WERI-Rb-1 (cell line): ENCODE measurements around the gene CCDC102B.

ENCODE experiments used
- DNase-seq: peaks from one replicate; pipeline ENCODE4 v3.0.0-alpha.2; 2020
- H3K27ac ChIP-seq: fragments of 250-450 bp; sonication (Bioruptor Pico); 2 replicates; pipeline ENCODE4 v1.5.1; 2020; ENCODE audit warnings: mild to moderate bottlenecking, moderate library complexity
- H3K27me3 ChIP-seq: fragments of 250-450 bp; sonication (Bioruptor Pico); 2 replicates; pipeline ENCODE4 v1.5.1; 2021; ENCODE audit warnings: mild to moderate bottlenecking, low read depth, moderate library complexity; ENCODE audit not compliant: insufficient read depth, severe bottlenecking
- H3K36me3 ChIP-seq: fragments of 250-450 bp; sonication (Bioruptor Pico); 2 replicates; pipeline ENCODE4 v1.5.1; 2020; ENCODE audit warnings: mild to moderate bottlenecking, moderate library complexity
- H3K4me3 ChIP-seq: 2 replicates; pipeline ENCODE4 v1.5.1; 2011; ENCODE audit warnings: low read depth, mild to moderate bottlenecking, control low read depth, low read length
- H3K9me3 ChIP-seq: fragments of 250-450 bp; sonication (Bioruptor Pico); 2 replicates; pipeline ENCODE4 v1.5.1; 2021; ENCODE audit warnings: mild to moderate bottlenecking, moderate library complexity; ENCODE audit not compliant: severe bottlenecking
- TF ChIP-seq, protein P1 (sequence below): IDR thresholded peaks from 2 replicates; pipeline ENCODE4 v1.5.1; 2011; ENCODE audit warnings: low read depth, mild to moderate bottlenecking, control low read depth, inconsistent platforms, low read length

CCDC102B gene

DNA sequence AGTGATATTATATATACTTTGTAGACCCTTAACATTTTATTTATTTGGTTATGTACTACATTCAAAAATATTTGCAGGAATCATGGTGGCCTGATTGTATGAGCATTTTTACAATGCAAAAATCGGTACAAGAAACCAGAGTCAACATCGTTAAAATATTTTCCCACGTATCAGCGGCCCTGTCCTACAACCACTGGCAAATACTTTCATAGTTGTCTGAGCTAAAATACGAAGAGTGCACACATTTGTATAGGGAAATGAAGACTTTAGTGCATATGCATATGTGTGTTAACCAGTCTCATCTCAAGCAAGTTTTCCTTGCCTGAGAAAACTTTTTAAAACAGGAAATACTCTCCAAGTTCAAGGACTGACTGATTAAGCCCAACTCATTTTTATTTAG lies 35.9 kb downstream of the CCDC102B start:
- TF ChIP-seq, protein P1, sequence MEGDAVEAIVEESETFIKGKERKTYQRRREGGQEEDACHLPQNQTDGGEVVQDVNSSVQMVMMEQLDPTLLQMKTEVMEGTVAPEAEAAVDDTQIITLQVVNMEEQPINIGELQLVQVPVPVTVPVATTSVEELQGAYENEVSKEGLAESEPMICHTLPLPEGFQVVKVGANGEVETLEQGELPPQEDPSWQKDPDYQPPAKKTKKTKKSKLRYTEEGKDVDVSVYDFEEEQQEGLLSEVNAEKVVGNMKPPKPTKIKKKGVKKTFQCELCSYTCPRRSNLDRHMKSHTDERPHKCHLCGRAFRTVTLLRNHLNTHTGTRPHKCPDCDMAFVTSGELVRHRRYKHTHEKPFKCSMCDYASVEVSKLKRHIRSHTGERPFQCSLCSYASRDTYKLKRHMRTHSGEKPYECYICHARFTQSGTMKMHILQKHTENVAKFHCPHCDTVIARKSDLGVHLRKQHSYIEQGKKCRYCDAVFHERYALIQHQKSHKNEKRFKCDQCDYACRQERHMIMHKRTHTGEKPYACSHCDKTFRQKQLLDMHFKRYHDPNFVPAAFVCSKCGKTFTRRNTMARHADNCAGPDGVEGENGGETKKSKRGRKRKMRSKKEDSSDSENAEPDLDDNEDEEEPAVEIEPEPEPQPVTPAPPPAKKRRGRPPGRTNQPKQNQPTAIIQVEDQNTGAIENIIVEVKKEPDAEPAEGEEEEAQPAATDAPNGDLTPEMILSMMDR: no peak
- DNase-seq: no peak
- Histone ChIP-seq H3K4me3 (no peak overlapping the region), H3K36me3 (no peaks in the 10 kb centered on the region), H3K27ac (no peak overlapping the region), H3K9me3 (no peaks in the 10 kb centered on the region), H3K27me3 (no peaks in the 10 kb centered on the region)

DNA sequence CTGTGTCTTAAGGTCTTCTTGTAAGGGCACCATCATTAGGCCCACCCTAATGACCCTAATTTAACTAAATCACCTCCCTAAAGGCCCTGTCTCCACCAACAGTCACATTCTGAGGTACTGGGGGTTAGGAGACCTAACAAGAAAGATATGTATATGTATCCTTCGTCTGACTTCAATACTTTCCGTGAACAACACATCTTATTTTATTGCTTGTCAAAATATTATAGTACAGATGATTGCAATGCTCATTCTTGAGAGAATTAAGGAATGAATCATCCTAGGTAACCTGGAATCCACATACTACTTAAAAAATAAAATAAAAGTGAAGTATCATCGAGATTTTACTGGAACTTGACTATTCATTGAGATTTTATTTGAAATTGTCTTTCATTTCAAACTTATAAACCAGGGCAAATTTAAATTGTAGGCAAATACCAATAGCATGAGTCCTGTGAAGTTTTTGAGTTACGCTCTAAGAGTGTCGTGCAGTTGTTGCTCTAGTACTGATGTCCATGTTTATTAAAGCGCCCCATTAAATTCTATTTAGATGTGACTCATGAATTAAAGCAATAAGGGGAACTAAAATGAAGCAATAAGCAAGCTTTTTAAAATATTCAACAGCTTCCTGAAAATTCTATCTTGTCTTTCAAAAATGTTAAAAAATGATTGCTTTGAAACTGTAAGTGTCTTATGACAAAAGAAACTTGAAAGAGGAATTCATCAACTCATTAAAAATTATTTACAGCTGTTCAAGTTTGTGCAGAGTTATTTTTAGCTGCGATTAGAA lies 40.0 kb downstream of the CCDC102B start:
- TF ChIP-seq, protein P1: no peak
- Histone ChIP-seq H3K4me3 (no peak overlapping the region), H3K9me3 (no peaks in the 10 kb centered on the region), H3K27ac (no peak overlapping the region), H3K27me3 (no peaks in the 10 kb centered on the region), H3K36me3 (no peaks in the 10 kb centered on the region)
- no peak for DNase-seq

DNA sequence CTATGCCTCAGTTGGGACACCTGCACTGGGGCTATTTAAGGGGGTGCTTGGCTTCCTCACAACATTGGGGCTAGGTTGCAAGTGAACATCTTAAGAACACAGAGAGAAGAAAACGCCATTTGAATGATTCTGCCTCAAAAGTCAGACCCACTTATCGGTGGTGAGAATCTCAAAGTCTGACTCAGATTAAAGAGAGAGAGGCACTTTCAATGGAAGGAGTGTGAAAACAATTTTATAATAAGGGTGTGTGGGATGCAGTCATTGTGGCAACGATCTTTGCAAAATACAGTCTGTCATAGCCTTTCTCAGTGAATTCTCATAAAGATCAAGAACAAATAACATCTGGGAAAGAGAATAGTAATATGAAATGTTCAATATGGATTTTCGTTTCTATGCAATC lies 41.8 kb downstream of the CCDC102B start:
- TF ChIP-seq, protein P1: no peak
- no peak for DNase-seq
- Histone ChIP-seq H3K27ac (no peak overlapping the region), H3K36me3 (no peaks in the 10 kb centered on the region), H3K4me3 (no peak overlapping the region), H3K9me3 (no peaks in the 10 kb centered on the region), H3K27me3 (no peaks in the 10 kb centered on the region)

DNA sequence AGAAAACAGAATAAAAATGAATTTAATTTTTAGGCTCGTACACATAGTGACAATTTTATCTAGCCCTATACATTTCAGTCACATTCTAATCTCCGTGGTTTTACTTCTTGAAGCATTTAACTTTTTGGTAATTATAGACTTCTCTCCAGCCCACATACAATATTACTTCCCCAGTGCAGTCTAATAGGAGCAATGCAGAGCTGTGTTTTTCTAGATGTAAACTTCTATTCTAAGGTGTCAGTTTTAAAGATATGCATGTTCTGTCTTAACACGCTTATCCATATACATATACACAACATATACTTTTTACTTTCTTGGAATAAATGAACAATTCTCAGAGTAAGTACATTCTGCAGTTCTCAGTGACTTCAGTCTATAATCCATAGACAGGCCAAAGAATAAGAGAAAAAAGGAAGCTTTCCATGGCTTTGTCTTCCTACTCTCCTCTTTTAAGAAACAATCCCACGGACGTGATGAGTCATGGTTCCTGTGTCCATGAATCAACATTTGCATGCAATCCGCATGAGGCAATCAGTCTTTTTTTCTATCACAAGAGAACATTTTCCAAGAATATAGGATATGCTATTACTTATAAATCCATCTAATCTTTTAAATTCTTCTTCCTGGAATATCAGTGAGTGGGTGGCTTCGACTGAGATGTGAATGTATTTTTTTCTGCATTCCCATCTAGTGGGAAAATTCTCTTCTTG lies 42.8 kb downstream of the CCDC102B start:
- no peak for DNase-seq
- Histone ChIP-seq H3K27ac (no peak overlapping the region), H3K4me3 (no peak overlapping the region)

DNA sequence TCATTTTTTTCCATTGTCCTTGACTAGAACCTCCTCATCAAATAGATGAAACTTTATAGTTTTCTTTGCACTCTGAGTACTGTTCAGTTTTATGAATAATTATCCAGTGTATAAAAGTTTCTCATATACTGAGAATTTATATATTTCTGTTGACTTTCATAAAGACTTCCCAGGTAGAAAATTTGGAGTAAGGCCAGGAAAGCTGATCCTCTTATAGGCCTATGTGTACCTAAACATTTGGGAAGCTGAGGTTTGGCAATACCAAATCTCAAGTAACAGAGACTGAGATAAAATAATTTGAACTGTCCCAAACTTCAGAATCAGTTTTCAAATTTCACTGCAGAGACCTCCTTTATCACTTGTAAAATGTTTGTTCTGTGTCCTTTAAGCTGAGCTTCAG lies 43.4 kb downstream of the CCDC102B start:
- Histone ChIP-seq H3K27me3 (no peaks in the 10 kb centered on the region), H3K9me3 (no peaks in the 10 kb centered on the region), H3K27ac (no peak overlapping the region), H3K36me3 (no peaks in the 10 kb centered on the region), H3K4me3 (no peak overlapping the region)
- TF ChIP-seq, protein P1: no peak
- no peak for DNase-seq

More for the DNA sequence above, 42.8 kb downstream of the CCDC102B start:
- Histone ChIP-seq H3K9me3 (no peaks in the 10 kb centered on the region), H3K36me3 (no peaks in the 10 kb centered on the region), H3K27me3 (no peaks in the 10 kb centered on the region)
- TF ChIP-seq, protein P1: no peak
